ENCODE results near the gene PDCL3.

Gene PDCL3

DNA sequence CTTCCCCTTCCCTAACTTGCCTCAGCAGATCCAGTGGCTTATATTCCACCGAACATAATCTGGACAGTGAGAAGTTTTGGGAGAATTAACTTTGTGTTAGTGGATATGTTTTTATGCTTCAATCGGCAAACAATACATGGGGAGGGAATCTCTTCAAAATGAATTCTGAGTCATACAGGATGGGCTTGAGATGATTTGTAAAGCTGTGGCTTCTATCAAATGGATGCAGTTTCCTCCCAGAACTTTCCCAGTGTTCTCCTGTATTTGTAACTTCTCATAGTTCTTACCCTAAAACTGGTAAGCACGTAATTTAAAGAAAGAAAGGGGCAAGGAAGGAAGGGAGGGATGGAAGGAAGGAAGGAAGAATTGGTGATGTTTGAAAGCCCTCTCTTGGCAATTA lies 36.8 kb downstream of the PDCL3 start:
- no peak for TF ChIP-seq CTCF (IDR thresholded peaks at IDR 0.05; ENCODE audit: extremely low read depth, missing control alignments)
- DNase-seq (ENCODE audit: low spot score): no peak

- no peak for DNase-seq (ENCODE audit: low spot score)
- TF ChIP-seq CTCF (IDR thresholded peaks at IDR 0.05; ENCODE audit: extremely low read depth, missing control alignments): no peak
These were observed 38.9 kb downstream of the PDCL3 start for GRCh38 chr2:100601661-100602060.

- DNase-seq (ENCODE audit: low spot score): no peak
- no peak for TF ChIP-seq CTCF (IDR thresholded peaks at IDR 0.05; ENCODE audit: extremely low read depth, missing control alignments)
These were observed 40.6 kb downstream of the PDCL3 start for GRCh38 chr2:100603414-100603813.

GRCh38 chr2:100603948-100604633 lies 41.3 kb downstream of the PDCL3 start:
- DNase-seq (ENCODE audit: low spot score): no peak
- TF ChIP-seq CTCF (IDR thresholded peaks at IDR 0.05; ENCODE audit: extremely low read depth, missing control alignments): no peak

DNA sequence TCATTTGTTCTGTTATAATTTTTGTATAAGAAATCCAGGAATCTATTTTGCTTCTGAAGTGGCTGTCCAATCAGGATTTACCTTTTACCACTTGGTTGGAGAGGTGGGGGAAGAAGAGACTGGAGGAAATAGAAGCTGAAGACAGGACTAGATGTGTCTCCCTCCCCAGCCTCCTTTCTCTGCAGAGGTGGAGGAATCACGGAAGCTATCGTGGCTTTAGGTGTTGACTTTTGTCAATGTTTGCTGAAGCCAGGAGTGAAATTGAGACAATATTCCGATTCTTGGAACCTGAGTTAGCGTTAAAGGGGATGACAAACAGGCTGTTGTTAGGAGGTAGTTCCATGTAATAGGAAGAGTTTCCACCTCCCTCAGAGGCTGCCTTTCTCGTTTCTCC lies 43.5 kb downstream of the PDCL3 start:
- DNase-seq (ENCODE audit: low spot score): no peak

DNA sequence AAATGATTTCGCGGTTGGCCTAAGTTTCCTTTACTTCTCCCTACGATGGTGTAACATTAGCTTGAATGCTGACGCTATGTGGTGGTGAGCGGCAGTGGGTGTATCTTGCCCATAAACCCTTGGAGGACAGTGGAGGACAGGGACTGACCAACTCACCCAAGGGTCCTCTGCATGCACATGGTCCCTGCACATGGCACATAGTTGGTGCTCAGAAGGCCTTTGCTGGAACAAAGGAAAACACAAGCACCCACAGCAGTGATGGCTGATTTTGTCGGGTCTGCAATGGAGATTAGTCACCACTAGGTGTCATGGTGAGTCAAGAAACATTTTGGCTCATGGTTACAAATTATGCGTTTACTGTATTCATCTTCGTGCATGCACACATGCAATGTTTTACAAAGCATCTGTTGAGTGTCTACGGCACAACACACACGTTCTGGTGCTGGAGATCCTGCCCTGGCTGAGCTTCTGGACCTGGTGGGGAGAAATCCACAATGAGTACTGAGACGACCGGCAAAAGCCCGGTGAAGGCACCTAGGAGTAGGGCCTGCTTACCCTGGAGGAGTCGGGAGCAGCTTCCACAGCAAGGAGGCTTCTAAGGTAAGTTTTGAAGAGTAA lies 44.0 kb downstream of the PDCL3 start:
- TF ChIP-seq CTCF (IDR thresholded peaks at IDR 0.05; ENCODE audit: extremely low read depth, missing control alignments): peak; percentile 69
- DNase-seq (ENCODE audit: low spot score): peak; percentile 64

More for the DNA sequence above, 43.5 kb downstream of the PDCL3 start:
- no peak for TF ChIP-seq CTCF (IDR thresholded peaks at IDR 0.05; ENCODE audit: extremely low read depth, missing control alignments)

DNA sequence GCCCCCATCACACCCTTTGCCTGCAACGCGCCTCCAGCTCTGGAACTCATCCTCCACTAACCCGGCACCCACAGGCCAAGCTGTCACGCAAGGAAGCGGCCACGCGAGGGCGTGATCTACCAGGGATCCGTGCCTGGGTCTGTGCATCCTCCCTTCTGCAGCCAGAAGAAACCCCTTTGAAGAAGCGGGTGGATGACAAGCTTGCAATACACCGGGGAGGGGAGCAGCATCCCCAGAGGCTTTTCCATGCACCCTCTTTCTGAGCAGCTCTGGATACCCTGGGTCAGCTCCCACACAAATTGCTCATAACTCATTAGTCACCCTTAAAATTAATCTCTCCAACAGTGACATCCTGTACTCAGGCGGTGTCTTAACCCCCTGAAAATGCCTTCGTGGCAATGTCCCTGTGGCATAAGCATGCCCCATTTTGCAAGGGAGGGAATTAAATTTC lies 47.6 kb downstream of the PDCL3 start:
- TF ChIP-seq CTCF (IDR thresholded peaks at IDR 0.05; ENCODE audit: extremely low read depth, missing control alignments): no peak
- peak; percentile 59 for DNase-seq (ENCODE audit: low spot score)
